GOT3 (cell line): ENCODE measurements around the gene HSF5.
"Not testable (repeated sequence)": the region's sequence is repeated elsewhere in the genome, so short reads cannot be mapped to it uniquely, and the experiment has no call there.

Experiments used
- DNase-seq: peaks from one replicate; lab custom pipeline; 2025; ENCODE audit warnings: mixed read lengths; lab: John Stamatoyannopoulos, UW

Gene HSF5

GRCh38 chr17:58516644-58517377, 28.6 kb upstream of the HSF5 start:
- no peak for DNase-seq

DNA sequence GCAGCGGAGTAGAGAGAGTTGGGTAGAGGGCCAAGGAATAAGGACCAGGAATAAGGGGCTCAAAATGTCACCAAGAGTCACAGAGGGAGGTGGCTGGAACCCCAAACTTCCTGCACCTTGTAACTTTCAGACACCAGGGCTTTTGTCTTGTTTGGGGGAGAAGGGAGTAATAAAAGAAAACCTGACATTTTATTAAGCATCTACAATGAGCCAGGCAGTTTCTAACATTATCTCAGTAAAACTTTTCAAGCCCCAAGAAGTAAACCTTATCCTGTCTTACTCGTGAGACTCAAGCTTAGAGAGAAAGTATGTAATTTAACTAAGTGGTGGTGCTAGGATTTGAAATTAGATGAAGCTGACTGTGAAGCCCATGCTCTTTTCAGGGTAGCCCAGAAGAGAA, 27.1 kb upstream of the HSF5 start:
- no peak for DNase-seq

GRCh38 chr17:58514770-58515157, 26.6 kb upstream of the HSF5 start:
- no peak for DNase-seq

GRCh38 chr17:58513965-58514769, 26.0 kb upstream of the HSF5 start, which contains the start of gene MTMR4:
TSS of gene MTMR4 (minus strand) at chr17:58514638. CDS start at chr17:58514407, 231 bp downstream.
- no peak for DNase-seq

DNA sequence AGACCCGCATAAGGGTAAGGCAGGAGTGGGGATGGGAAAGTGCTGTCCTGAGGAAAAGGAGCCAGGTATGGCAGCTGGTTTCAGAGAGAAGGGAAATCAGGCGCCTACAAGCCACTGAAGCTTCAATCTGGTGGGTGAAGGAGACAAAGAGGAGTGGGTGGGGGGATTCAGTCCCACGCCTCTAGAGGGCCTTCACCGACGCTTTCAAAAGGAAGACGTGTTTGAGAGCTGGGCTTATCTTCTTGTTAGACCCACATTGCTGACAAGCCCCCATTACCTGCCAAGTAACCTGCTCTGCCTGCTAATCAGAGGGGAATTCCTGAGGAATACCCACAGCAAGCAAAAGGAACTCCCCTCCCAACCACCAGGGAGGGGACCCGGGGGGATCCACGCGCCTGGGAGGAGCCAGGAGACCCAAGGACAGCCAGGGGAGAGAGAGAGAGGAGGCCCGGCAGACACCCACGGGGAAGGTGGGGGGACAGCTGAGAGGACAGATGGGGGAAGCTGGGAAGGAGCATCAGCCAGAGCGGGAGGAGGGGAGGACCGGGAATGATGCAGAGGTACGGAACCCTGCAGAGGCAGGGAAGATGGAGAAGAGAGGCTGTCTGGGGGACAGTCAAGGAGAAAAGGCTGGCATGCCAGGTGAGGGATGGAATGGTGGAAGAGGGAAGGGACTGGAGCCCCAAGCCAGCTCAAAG, 25.2 kb upstream of the HSF5 start:
- no peak for DNase-seq

GRCh38 chr17:58510075-58510474, 21.9 kb upstream of the HSF5 start:
- DNase-seq = no peak

- DNase-seq = no peak
Observed at GRCh38 chr17:58508341-58509067, 20.3 kb upstream of the HSF5 start.

DNA sequence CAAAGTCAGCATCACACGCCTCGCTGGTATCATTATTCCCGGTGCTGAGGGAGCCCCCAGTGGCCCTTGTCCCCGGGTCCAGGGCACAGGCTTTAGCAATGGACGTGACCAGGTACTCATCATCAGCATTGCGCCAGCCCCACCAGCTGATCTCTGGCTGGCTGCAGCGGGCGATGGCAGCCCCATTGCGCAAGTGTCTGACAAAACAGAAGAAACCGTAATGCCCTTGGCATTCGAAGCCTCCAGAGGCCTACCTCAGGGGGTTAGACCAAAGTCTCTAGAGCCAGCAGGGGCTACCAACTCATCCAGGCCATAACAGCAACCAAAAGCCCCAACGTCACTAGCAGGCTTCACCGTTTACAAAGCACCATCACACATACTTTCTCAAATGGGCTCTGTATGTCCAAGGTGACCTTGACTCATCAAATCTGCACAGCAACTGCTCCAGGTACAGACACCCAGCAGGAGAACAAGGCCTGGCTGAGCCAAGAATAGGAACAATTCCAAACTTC, 19.0 kb upstream of the HSF5 start:
- no peak for DNase-seq

DNA sequence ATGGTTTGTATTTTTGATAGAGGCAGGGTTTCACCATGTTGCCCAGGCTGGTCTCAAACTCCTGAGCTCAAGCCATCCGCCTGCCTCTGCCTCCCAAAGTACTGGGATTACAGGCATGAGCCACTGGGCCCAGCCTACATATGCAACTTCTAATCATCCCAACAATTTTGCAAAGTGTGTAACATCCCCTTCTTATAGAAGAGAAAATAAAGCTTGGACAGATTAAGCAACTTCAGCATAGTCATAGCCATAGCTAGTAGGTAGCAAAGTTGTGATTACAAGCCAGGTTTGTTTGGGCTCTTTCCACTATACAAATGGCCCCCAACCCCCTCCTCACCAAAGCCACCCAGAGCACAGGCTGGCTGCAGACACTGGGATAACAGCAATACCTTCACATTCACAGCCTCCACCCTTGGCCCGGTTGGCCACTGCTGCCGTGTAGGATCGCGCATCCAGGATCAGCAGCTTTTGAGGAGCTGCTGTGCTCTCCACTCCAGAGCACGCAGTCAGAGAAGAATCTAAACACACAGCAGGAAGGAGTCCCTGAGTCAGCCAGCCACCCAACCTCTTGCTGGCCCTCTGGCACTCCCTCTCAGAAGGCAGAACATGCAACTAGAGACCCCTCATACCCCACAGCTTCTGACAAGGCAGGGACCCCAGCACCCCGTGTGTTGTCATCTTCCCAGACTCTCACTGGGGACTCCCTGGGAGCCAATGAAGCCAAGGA, 18.3 kb upstream of the HSF5 start:
- DNase-seq = no peak

GRCh38 chr17:58504826-58505351, 16.7 kb upstream of the HSF5 start:
- no peak for DNase-seq

DNA sequence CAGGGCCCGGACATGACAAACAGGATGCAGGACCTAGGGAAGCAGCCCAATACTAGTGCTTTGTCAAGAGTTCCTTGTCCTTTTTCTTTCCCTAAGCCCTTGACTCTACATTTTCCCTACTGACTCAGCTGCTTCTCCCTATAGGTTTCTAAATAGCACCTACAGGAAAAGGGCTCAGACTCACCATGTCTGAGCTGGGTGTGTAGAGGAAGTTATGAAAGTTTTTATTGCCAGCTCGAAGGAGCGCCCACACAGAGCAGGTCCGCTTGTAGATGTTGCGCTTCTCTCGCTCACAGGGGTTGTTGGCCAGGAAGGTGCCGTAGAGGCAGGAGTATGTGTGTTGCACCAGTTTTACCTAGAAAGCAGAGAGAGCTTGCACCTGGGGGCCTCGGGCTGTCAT, 15.7 kb upstream of the HSF5 start:
- DNase-seq = no peak

DNA sequence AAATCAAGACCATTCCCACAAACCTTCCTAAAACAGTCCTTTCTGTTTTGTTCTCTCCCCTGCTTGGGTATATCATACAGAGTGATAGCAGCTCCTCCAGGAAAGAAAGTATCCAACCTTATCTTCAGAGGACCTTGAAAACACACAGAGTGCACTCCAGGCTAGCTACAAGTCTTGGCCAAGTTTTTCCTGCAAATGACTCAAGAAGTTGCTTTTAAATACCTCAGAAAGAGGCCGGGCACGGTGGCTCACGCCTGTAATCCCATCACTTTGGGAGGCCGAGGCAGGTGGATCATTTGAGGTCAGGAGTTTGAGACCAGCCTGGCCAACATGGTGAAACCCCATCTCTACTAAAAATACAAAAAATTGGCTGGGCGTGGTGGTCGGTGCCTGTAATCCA, 14.9 kb upstream of the HSF5 start:
- not testable (repeated sequence) for DNase-seq

DNA sequence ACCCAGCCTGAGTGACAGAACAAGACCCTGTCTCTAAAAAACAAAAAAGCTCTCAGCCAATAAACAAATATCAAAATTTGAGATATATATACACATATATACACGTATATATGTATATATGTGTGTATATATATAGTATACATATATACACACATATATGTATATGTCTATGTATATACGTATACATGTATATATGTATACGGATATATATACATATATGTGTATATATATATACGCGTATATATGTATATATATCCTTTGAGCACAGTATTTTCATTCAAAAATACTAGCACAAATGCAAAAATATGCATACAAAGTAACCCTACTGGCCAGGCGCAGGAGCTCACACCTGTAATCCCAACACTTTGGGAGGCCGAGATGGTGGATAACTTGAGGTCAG, 13.2 kb upstream of the HSF5 start:
- no peak for DNase-seq

DNA sequence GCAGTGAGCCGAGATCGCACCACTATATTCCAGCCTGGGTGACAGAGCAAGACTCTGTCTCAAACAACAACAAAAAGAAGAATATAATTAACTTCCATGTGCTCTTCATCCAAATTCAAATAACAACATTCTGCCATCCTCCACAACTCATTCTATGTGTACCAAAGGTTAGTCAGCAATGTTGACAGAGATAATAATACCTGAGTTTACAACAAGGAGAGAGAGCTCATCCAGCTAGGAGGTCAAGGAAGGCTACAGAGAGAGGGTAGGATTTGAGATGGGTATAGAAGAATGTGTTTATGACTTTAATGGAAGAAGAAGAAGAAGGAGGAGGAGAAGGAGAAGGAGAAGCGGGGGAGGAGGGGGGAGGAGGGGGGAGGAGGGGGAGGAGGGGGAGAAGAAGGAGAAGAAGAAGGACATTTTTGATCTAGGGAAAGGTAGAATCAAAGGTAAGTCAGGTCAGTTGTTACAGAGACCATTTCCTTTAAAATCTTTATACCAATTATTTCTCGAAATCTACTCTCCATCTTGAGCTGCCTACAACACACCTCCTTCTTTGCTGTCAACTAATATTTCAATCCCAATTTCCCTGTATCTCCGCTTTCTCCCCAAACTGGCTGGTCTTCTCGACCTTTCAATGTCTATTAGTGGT, 10.1 kb upstream of the HSF5 start:
- DNase-seq = no peak

- DNase-seq = no peak
Observed at GRCh38 chr17:58493506-58493905, 5.3 kb upstream of the HSF5 start.

DNA sequence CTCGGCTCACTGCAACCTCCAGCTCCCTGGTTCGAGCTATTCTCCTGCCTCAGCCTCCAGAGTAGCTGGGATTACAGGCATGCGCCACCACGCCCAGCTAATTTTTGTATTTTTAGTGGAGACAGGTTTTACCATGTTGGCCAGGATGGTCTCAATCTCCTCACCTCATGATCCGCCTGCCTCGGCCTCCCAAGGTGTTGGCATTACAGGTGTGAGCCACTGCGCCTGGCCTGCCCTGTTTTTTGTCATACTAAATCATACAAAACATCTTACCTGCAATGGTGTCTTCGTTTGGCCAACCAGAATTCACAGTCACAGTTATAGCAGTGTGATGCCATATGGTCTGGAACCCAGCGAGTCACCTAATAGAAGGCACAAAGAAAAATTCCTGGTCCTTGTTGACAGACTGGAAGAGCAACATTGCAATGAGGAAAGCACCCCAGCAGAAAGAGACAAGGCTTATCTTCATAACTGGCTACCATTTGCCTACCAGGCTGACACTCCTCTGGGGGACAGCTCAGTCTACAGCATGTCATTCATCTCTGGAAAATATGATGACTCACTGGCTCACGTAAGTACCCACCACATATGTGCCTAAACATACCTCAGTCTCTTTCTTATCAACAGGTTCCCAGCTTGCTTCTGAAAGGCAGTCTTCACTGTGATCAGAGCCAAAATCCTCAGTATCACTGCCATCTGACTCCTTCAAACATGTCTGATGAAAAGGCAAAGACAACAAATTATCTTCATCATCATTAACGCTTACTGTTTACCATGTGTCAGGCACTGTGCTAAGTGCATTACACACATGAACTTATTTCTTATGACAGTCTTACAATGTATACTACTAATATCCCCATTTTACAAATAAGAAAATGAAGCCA, 4.3 kb upstream of the HSF5 start:
- no peak for DNase-seq

GRCh38 chr17:58491510-58492045, 3.4 kb upstream of the HSF5 start:
- DNase-seq = no peak

GRCh38 chr17:58488428-58488890, 251 bp upstream of the HSF5 start:
- no peak for DNase-seq

- no peak for DNase-seq
Observed at GRCh38 chr17:58484600-58484999, 3.6 kb downstream of the HSF5 start.
